HG03135 (cell line): Measurements from ENCODE around the gene KHDC3L.
"Not testable (repeated sequence)": the region's sequence is repeated elsewhere in the genome, so short reads cannot be mapped to it uniquely, and the experiment has no call there.

ENCODE experiments used
- ATAC-seq: cut with Tn5 transposase; IDR thresholded peaks from one replicate; pipeline ENCODE4 v1.9.1; 2021; ENCODE audit warnings: mild to moderate bottlenecking, moderate library complexity; ENCODE audit not compliant: unreplicated experiment

The KHDC3L gene

DNA sequence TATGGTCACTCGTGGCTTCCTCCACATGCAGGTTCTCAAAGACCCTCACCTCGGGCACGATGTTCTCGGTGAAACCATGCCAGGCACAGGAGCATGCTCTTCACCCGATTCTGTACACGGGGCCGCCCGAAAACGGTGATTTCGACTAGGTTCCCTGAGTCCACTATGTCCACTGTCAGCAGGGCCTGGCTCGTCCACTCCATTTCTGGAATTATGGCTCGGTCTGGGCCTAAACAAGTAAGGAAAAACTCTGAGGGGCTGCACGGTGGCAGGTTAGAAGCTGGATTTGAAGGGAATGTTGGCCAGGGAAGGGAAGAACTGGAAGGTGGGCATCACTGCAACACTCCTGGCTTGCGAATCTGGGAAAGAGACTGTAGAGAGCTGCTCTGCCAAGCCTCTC, 6.7 kb downstream of the KHDC3L start:
- no peak for ATAC-seq

DNA sequence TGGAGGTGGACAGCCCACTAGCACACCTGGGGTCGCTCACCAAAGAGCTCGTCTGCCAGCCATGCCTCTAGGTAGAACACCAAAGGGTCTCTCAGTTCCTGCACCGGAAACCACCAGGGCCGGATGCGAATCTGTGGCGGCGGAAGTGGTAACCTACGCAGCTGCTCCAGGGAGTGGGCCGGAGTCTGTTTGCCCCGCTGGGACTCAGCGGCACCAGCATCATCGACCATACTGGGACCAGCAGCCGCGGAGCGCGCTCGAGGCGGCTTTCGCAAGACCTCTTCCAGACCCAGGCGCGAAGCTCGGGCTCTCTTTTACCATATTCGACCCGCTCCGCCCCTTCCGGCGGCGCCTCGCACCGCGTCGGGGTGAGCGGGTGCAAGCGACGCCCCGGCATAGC, 7.1 kb downstream of the KHDC3L start, which contains the start of gene OOEP:
OOEP (minus strand) TSS at position 335 of the 400 bp plus-strand sequence; CDS start at position 230, 105 bp downstream.
- no peak for ATAC-seq

- no peak for ATAC-seq
These were observed 9.5 kb downstream of the KHDC3L start for GRCh38 chr6:73371984-73372383.

DNA sequence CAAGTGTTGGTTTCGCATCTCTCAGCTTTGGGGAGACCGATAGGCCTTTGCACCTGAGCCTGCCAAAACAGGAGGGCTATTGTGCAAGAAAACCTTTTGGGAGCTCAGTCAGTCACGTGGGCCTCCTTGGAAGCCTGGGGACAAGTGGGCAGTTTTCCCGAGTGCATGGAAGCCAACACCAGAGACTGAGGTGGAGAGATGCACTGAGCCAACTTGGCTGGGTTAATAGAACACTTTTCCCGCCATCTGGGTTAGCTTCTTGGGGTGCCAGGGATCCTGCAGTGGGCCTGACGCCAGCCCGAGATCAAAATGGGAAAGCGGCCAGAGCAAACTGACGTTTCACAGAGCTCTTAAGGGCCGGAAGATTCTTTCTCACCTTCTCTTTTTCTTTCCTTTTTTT, 10.1 kb downstream of the KHDC3L start:
- ATAC-seq: no peak

GRCh38 chr6:73375216-73375615, 12.8 kb downstream of the KHDC3L start:
- no peak for ATAC-seq

- ATAC-seq: no peak
These were observed 14.8 kb downstream of the KHDC3L start for GRCh38 chr6:73377225-73377624.

DNA sequence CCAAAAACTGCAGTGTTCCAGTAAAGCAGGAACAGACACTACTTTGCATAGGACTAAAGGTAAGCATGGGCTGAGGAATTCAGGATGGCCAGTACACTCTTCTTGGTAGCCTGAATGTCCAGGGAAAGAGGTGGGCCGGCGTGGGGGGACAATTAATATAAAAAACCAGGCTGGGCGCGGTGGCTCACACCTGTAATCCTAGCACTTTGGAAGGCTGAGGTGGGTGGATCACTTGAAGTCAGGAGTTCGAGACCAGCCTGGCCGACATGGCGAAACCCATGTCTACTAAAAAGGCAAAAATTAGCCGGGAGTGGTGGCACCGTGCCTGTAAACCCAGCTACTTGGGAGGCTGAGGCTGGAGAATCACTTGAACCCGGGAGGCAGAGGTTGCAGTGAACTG, 19.1 kb downstream of the KHDC3L start:
- not testable (repeated sequence) for ATAC-seq

GRCh38 chr6:73382462-73383113, 20.1 kb downstream of the KHDC3L start:
- ATAC-seq: no peak

GRCh38 chr6:73388433-73388799, 26.0 kb downstream of the KHDC3L start:
- ATAC-seq: peak; percentile 23

DNA sequence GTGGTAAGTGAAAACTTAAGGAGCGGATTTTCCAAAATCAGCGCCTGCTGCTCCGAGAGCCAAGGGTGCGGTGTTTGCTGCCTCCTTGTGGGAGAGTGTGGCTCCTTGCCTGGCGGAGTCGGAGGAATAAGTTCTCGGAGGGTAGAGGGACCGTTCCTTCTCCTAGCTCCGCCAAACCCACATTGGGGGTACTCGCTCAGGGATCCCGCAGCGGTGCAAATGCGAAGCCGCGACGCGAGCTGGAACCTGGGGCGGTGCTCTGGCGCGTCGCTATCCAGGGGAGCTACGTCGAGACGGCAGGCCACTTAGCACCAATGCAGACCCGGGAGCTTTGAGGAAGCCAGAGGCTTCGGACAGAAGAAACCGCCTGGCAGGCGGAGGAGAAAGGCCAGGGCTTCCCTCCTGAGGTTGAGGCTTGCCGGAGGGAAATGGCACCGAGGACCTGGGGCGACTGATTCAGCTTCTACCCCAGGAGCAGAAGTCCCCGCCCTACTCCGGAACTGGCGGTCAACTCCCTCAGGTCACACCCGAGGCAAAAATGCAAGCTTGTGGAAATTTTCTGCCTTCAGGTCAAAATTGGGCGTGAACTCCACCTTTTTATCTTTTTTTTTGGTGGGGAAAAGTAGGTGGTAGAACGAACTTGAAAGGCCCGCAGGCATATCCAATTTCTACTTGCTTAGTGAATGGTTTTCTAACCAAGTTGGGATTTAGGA, 26.5 kb downstream of the KHDC3L start:
- peak; percentile 82 for ATAC-seq

GRCh38 chr6:73389854-73390253, 27.4 kb downstream of the KHDC3L start:
- ATAC-seq: no peak

DNA sequence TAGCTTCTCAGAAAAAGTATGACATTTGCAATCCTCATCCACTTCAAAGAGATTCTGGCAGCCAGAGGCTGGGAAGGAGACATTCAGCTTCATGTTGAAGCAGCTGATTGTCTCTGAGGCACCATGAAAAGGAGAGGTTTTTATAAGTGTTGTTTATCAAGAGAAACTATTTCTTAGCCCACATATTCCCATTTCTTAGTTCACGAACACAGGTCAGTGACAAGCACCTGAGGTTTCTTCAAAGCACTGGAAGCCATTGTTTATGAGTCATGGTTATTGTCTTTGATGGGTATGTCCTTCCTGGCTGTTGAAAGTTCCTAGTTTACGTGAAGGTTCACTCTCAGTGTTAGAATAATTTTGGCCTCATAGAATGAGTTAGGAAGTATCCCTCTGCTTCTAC, 29.2 kb downstream of the KHDC3L start:
- ATAC-seq: no peak

DNA sequence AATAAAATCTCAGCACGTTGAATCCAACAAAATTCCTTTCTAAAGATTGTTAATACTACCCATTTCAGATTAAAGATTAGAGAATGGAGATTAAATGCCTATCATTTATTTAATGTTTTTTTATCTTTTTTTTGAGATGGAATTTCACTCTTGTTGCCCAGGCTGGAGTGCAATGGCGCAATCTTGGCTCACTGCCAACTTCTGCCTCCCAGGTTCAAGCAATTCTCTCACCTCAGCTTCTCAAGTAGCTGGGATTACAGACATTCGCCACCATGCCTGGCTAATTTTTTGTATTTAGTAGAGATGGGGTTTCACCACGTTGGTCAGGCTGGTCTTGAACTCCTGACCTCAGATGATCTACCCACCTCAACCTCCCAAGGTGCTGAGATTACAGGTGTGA, 29.7 kb downstream of the KHDC3L start:
- not testable (repeated sequence) for ATAC-seq

DNA sequence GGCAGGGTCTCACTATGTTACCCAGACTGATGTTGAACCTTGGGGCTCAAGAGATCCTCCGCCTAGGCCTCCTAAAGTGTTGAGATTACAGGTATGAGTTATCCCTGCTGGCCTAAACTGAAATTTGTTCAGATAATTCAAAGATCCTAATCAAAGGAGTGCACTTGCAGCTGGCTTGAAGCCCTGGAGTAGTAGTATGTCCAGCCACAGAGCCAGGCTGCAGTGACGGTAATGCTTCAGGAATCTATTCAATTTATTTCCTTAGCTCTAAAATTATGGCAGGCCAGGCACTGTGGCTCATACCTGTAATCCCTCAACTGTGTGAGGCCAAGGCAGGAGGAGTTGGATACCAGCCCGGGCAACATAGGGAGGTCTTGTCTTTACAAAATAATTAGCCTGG, 30.8 kb downstream of the KHDC3L start:
- no peak for ATAC-seq

DNA sequence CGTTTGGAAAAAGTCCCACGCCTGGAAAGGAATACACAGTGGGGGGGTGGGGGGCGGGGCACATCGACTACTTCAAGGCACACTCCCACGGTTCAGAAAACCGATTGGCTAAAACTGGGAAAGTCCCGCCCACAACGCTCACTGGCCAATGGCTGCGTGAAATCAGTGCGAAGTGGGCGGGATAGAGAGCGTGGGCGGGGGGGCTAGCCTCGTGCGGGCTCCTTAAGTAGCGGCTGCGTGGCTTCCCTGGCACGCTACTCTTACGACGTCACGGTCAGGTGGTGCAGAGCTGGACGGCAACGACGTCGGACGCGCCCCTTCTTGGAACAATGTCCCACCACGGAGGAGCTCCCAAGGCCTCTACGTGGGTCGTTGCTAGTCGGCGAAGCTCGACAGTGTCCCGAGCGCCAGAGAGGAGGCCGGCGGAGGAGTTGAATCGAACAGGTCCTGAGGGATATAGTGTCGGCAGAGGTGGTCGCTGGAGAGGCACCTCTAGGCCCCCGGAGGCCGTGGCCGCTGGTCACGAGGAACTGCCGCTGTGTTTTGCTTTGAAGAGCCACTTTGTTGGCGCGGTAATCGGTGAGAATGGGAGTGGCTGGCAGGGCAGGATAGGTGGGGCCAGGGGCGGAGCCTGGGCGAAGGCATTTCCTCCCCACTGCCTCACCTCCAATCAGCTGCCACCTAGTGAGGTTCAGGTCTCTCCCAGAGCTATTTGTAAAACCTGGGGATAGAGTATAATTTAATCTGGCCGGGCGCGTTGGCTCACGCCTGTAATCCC, 32.3 kb downstream of the KHDC3L start, which contains the start of gene DDX43:
DDX43 (plus strand) TSS at position 252 of the 778 bp plus-strand sequence; CDS start at position 330, 78 bp downstream.
- ATAC-seq: no peak

- ATAC-seq: no peak
These were observed 33.4 kb downstream of the KHDC3L start for GRCh38 chr6:73395875-73396274.

DNA sequence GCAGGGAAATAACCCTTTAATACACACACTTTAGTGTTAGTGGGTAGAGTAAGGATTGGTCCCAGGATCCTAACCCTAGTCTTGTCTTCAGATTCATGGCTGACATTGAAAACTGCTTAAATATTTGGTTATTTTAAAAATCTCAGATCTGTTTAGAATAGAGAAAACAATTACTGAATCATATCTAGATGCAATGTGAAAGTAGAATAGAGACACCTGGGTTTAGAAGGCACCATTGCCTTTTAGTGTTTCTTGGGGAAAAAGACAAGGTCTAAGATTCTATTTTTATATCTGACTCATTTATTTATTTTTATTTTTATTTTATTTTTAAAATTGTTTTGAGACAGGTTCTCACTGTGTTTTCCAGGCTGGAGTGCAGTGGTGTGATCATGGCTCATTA, 38.2 kb downstream of the KHDC3L start:
- ATAC-seq: no peak

DNA sequence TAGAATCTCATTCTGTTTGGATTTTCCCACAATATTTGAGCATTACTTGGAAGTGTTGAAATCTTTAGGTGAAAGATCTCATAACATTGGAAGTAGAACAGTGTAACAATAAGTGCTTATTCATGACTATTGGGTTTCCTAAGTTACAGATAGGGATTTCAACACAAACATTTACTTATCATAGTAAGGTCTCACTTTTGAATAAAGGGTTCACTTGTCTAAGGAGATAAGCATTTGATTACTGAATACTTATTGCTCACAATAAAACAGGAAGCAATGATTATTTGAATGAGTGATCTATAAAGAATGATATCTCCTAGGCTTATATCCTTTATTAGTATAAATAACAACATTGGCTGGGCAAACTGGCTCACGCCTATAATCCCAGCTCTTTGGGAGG, 46.9 kb downstream of the KHDC3L start:
- ATAC-seq: no peak

DNA sequence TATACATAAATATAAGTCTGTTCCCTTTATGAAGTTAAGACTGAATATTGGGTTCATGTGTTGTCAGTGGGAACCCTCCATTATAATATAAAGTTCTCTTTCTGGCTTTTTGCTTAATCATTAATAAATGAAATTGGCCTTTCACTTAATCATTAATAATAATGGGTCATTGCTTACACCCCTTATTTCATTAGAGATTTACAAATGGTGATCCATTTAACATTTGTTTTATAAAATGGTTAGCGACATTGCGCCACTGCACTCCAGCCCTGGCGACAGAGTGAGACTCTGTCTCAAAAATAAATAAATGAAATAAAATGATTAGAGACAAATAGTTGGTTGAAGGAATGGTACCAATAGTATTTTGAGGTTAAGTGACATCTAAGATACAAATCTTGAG, 50.6 kb downstream of the KHDC3L start:
- ATAC-seq: no peak
